Activated CD4-positive, alpha-beta T cell treated with anti-CD3 and anti-CD28 coated beads for 36 hours (primary cell): ENCODE data around the gene GNMT. TPM values are rescaled to one million over a fixed set of nuclear protein-coding genes. Genes with fewer than 3 reads are reported as not detected.
"Not testable (repeated sequence)": the region's sequence is repeated elsewhere in the genome, so short reads cannot be mapped to it uniquely, and the experiment has no call there.

ENCODE experiments used
- ATAC-seq: fragments of 200-7000 bp; cut with Tn5 transposase; one replicate; pipeline ENCODE4 v1.10.0; 2021; ENCODE audit warnings: mild to moderate bottlenecking, moderate library complexity
- CTCF ChIA-PET: fragments of 350-600 bp; sonication (Branson Sonifier 250); formaldehyde crosslinking; loops from one replicate; lab custom pipeline; 2021; ENCODE audit warnings: antibody characterized with exemption; lab: Charles Lee
- POLR2A ChIA-PET: fragments of 350-600 bp; sonication (Branson Sonifier 250); formaldehyde crosslinking; loops from one replicate; lab custom pipeline; 2021; ENCODE audit warnings: antibody characterized with exemption, inconsistent platforms; lab: Charles Lee
- DNase-seq: peaks from one replicate; pipeline ENCODE4 v3.0.0-alpha.2; 2020
- H3K27ac Mint-ChIP-seq: one replicate; pipeline ENCODE4 v1.8.0; 2021; ENCODE audit warnings: mixed read lengths
- H3K27me3 Mint-ChIP-seq: one replicate; pipeline ENCODE4 v1.8.0; 2021; ENCODE audit warnings: mixed read lengths
- H3K36me3 Mint-ChIP-seq: one replicate; pipeline ENCODE4 v1.8.0; 2021; ENCODE audit warnings: low read depth, mixed read lengths
- H3K4me1 Mint-ChIP-seq: one replicate; pipeline ENCODE4 v1.8.0; 2021; ENCODE audit warnings: mixed read lengths
- H3K4me3 Mint-ChIP-seq: one replicate; pipeline ENCODE4 v1.8.0; 2021; ENCODE audit warnings: mild to moderate bottlenecking, moderate library complexity, mixed read lengths
- H3K9me3 Mint-ChIP-seq: one replicate; pipeline ENCODE4 v1.8.0; 2021; ENCODE audit warnings: low read depth, mixed read lengths
- intact Hi-C, 2 experiments: fragments of 100-400 bp; cut with DNase I in 1 of 2; cut with micrococcal nuclease in 1 of 2; formaldehyde crosslinking; loops; one replicate each; pipeline versions ENCODE4 v1.14.2 to v1.15.1; 2022 to 2024; cut with DNase I, micrococcal nuclease
- total RNA-seq, 2 experiments: library from RNA; stranded (reverse); gene quantifications; one replicate each; pipeline ENCODE4 v1.2.3, GENCODE V29; 2021

Gene GNMT
- total RNA-seq, 2 experiments from 2014 or later, result 0.50 TPM; not detected in 1

- H3K36me3 Mint-ChIP-seq, result peaks cover 31% of the 10 kb centered on the region
- DNase-seq, H3K4me3 Mint-ChIP-seq, H3K4me1 Mint-ChIP-seq, H3K27ac Mint-ChIP-seq, H3K9me3 Mint-ChIP-seq, ATAC-seq, intact Hi-C loops, POLR2A ChIA-PET, H3K27me3 Mint-ChIP-seq: not testable (repeated sequence)
- CTCF ChIA-PET, result interaction anchor here (0.7 to 1.3 kb wide), 2 partner anchors 11 to 47 kb away, joined by 3 to 5 read pairs; no protein-coding TSS in a partner anchor
Observed at GRCh38 chr6:42941356-42941755, 19.2 kb upstream of the GNMT start.

- no peaks in the 10 kb centered on the region for H3K4me1 Mint-ChIP-seq
- peaks cover 23% of the 10 kb centered on the region for H3K36me3 Mint-ChIP-seq
- CTCF ChIA-PET, result no interaction called here
- no peaks in the 10 kb centered on the region for H3K27me3 Mint-ChIP-seq
- intact Hi-C loops, result no loop called here
- H3K9me3 Mint-ChIP-seq, result no peaks in the 10 kb centered on the region
- DNase-seq, result no peak
- no peak for ATAC-seq
- no peak overlapping the region for H3K27ac Mint-ChIP-seq
- POLR2A ChIA-PET, result interaction anchor here (0.6 kb wide), 1 partner anchor 264 kb away, joined by 3 read pairs; no protein-coding TSS in a partner anchor
- H3K4me3 Mint-ChIP-seq, result no peak overlapping the region
Observed at GRCh38 chr6:42942444-42942843, 18.1 kb upstream of the GNMT start.

GRCh38 chr6:42947950-42948349 lies 12.6 kb upstream of the GNMT start:
- Mint-ChIP-seq H3K27ac (peak overlapping the region; percentile 19), H3K4me1 (no peaks in the 10 kb centered on the region), H3K9me3 (no peaks in the 10 kb centered on the region), H3K27me3 (no peaks in the 10 kb centered on the region), H3K36me3 (peaks cover 3% of the 10 kb centered on the region), H3K4me3 (no peak overlapping the region)
- ChIA-PET POLR2A (interaction anchor here (0.7 kb wide), 1 partner anchor 177 kb away, joined by 4 read pairs; no protein-coding TSS in a partner anchor), CTCF (no interaction called here)
- DNase-seq (no peak), ATAC-seq (no peak)
- intact Hi-C loops, result no loop called here

- Mint-ChIP-seq H3K9me3 (no peaks in the 10 kb centered on the region), H3K27ac (no peak overlapping the region), H3K4me3 (no peak overlapping the region), H3K36me3 (no peaks in the 10 kb centered on the region), H3K27me3 (no peaks in the 10 kb centered on the region), H3K4me1 (no peaks in the 10 kb centered on the region)
- ChIA-PET CTCF (no interaction called here), POLR2A (interaction anchor here (0.6 kb wide), 1 partner anchor 27 kb away, joined by 8 read pairs; no protein-coding TSS in a partner anchor)
- no peak for DNase-seq
- intact Hi-C loops, result no loop called here
- no peak for ATAC-seq
Observed at GRCh38 chr6:42952389-42952788, 8.2 kb upstream of the GNMT start.

DNA sequence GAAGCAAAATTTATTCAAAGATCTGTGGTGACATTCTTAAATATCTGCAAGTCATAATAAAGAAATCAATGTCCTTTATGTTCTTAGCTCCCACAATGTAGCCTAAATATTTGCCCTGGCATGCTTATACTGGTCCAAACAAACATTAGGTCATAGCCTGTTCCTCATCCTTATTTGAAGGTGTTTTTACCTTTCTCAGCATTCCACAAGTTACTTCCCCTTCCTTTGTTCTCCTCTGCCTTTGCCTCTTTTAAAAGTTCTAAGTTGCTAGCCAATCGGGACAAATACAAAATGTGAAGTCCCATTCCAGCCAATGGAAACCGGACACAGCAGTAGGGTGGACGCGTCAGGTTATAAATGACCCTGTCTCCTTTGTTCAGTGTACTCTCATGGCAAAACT lies 6.1 kb upstream of the GNMT start:
- CTCF ChIA-PET, result interaction anchor here (1.2 kb wide), 1 partner anchor 189 kb away, joined by 3 read pairs; no protein-coding TSS in a partner anchor

GRCh38 chr6:42958125-42958524 lies 2.4 kb upstream of the GNMT start:
- ChIA-PET POLR2A (interaction anchor here (0.6 kb wide), 1 partner anchor 169 kb away, joined by 5 read pairs; no protein-coding TSS in a partner anchor), CTCF (interaction anchor here (0.9 kb wide), 1 partner anchor 21 kb away, joined by 3 read pairs; the partner anchor contains the start of gene PEX6)
- no peaks in the 10 kb centered on the region for H3K27me3 Mint-ChIP-seq
- ATAC-seq (no peak), DNase-seq (no peak)
- H3K36me3 Mint-ChIP-seq, result peaks cover 9% of the 10 kb centered on the region
- no peak overlapping the region for H3K4me3 Mint-ChIP-seq
- H3K9me3 Mint-ChIP-seq, result no peaks in the 10 kb centered on the region
- intact Hi-C loops, result no loop called here
- no peak overlapping the region for H3K27ac Mint-ChIP-seq
- H3K4me1 Mint-ChIP-seq, result peaks cover 11% of the 10 kb centered on the region

More for the DNA sequence above, 6.1 kb upstream of the GNMT start:
- H3K4me3 Mint-ChIP-seq, H3K4me1 Mint-ChIP-seq, H3K27ac Mint-ChIP-seq, intact Hi-C loops, POLR2A ChIA-PET, H3K9me3 Mint-ChIP-seq, H3K36me3 Mint-ChIP-seq, ATAC-seq, DNase-seq, H3K27me3 Mint-ChIP-seq: not testable (repeated sequence)

DNA sequence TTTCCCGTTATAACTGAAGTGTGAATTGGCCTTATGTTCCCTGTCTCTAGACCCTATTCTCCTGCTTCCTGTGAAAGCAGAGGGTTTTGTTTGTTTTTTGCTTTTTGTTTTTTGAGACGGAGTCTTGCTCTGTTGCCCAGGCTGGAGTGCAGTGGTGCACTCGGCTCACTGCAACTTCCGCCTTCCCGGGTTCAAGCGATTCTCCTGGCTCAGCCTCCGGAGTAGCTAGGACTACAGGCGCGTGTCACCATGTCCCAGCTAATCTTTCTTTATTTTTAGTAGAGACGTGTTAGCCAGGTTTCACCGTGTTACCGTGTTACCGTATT lies 674 bp upstream of the GNMT start:
- no peaks in the 10 kb centered on the region for H3K9me3 Mint-ChIP-seq
- no peak overlapping the region for H3K27ac Mint-ChIP-seq
- peak overlapping the region; percentile 31 for H3K4me3 Mint-ChIP-seq
- H3K4me1 Mint-ChIP-seq, result peaks cover 11% of the 10 kb centered on the region
- no peak for DNase-seq
- ChIA-PET CTCF (interaction anchor here (0.6 to 1.7 kb wide), 2 partner anchors 35 to 184 kb away, joined by 4 to 5 read pairs; no protein-coding TSS in a partner anchor), POLR2A (interaction anchor here (0.6 kb wide), 1 partner anchor 17 kb away, joined by 4 read pairs; no protein-coding TSS in a partner anchor)
- no peak for ATAC-seq
- H3K36me3 Mint-ChIP-seq, result peaks cover 11% of the 10 kb centered on the region
- no peaks in the 10 kb centered on the region for H3K27me3 Mint-ChIP-seq
- intact Hi-C loops, result loop anchor here in 1 of 2 experiments (10.0 kb wide), 1 partner anchor 185 kb away; no protein-coding TSS in a partner anchor

DNA sequence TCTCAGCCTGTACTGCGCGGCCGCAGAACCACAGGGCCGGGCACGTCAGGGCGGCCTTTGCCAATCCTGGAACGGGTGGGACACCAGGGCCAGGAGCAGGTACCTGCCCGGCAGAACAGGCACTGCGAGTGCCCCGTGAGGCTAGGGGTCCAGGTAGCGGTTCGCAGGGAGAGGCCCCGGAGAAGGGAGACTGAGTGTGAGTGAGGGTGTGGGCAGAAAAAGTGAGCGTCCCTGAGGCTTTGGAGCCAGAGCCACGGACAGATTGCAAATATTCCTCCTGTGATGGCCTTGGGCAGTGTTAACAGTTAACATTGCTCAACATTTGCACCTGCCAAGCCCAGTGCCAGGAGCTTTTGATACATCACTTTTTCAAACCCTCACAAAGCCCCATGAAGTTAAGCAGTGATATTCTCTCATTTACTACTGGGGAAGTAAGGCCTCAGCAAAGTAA lies 491 bp downstream of the GNMT start:
- ChIA-PET CTCF (interaction anchor here (0.8 to 1.2 kb wide), 2 partner anchors 31 to 802 kb away, joined by 3 to 4 read pairs; partner anchors contain the start of gene CNPY3), POLR2A (no interaction called here)
- Mint-ChIP-seq H3K4me1 (peaks cover 11% of the 10 kb centered on the region), H3K9me3 (no peaks in the 10 kb centered on the region), H3K27ac (no peak overlapping the region), H3K4me3 (peak overlapping the region; percentile 31), H3K36me3 (peaks cover 11% of the 10 kb centered on the region), H3K27me3 (no peaks in the 10 kb centered on the region)
- intact Hi-C loops, result loop anchor here in 1 of 2 experiments (10.0 kb wide), 1 partner anchor 184 kb away; no protein-coding TSS in a partner anchor
- ATAC-seq (no peak), DNase-seq (no peak)

- Mint-ChIP-seq H3K9me3 (no peaks in the 10 kb centered on the region), H3K4me3 (no peak overlapping the region), H3K27ac (no peak overlapping the region), H3K27me3 (no peaks in the 10 kb centered on the region), H3K36me3 (peaks cover 11% of the 10 kb centered on the region), H3K4me1 (peaks cover 11% of the 10 kb centered on the region)
- DNase-seq (no peak), ATAC-seq (no peak)
- ChIA-PET CTCF (no interaction called here), POLR2A (interaction anchor here (0.6 to 1.0 kb wide), 2 partner anchors 12 to 205 kb away, joined by 3 to 4 read pairs; no protein-coding TSS in a partner anchor)
- intact Hi-C loops, result loop anchor here in 1 of 2 experiments (10.0 kb wide), 1 partner anchor 183 kb away; no protein-coding TSS in a partner anchor
Observed at GRCh38 chr6:42962096-42962495, 1.5 kb downstream of the GNMT start.

DNA sequence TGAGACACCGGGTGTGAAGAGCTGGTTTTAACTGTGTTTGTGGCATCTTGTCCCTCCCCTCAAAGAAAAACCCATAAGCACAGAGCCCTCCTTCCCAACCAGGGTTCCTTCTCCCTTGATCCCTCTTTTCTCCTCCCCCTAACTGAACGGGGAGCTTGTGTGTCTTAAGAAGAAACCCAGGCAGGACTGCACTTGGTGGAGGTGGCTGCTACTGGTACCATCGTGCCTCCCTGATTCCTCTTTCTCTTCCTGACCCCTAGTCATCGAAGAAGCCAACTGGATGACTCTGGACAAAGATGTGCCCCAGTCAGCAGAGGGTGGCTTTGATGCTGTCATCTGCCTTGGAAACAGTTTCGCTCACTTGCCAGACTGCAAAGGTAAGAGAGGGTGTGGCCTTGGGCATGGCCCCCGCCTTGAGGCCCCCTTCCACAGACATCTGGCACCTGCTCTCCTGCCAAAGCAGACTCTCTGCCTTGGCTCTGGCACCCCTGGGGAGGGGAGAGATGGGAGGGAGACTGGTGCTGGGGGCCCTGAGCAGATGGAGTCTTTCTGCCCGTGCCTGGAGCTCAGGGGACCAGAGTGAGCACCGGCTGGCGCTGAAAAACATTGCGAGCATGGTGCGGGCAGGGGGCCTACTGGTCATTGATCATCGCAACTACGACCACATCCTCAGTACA lies 2.1 kb downstream of the GNMT start:
- intact Hi-C loops, result loop anchor here (1.0 to 10.0 kb wide), 2 partner anchors 61 to 182 kb away; no protein-coding TSS in a partner anchor
- CTCF ChIA-PET, result no interaction called here

DNA sequence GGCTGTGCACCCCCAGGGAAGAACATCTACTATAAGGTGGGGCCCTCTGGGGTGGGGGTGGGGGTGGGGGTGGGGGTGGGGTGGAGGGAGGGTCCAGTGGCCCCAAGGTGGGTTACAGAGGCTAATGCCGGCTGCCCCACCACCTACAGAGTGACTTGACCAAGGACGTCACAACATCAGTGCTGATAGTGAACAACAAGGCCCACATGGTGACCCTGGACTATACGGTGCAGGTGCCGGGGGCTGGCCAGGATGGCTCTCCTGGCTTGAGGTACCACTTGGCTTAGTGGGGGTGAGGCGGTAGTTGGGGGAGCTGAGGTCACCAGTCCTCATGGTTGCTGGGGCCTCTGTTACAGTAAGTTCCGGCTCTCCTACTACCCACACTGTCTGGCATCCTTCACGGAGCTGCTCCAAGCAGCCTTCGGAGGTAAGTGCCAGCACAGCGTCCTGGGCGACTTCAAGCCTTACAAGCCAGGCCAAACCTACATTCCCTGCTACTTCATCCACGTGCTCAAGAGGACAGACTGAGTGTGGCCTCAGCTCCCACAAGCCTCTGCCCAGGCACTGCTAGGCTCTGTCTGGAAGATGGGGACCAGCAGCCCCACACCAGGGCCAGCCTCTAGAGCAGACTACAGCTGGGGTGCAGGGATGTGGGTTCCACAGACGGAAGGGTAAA lies 2.8 kb downstream of the GNMT start:
- Mint-ChIP-seq H3K27ac (no peak overlapping the region), H3K36me3 (peaks cover 17% of the 10 kb centered on the region), H3K9me3 (no peaks in the 10 kb centered on the region), H3K27me3 (no peaks in the 10 kb centered on the region), H3K4me3 (no peak overlapping the region), H3K4me1 (peaks cover 11% of the 10 kb centered on the region)
- DNase-seq (no peak), ATAC-seq (peak; percentile 8)
- CTCF ChIA-PET, result interaction anchor here (0.7 kb wide), 1 partner anchor 53 kb away, joined by 3 read pairs; no protein-coding TSS in a partner anchor
- POLR2A ChIA-PET, result no interaction called here
- intact Hi-C loops, result loop anchor here (1.0 to 10.0 kb wide), 2 partner anchors 62 to 181 kb away; no protein-coding TSS in a partner anchor

More for the DNA sequence above, 2.1 kb downstream of the GNMT start:
- ATAC-seq (no peak), DNase-seq (no peak)
- Mint-ChIP-seq H3K27ac (no peak overlapping the region), H3K9me3 (no peaks in the 10 kb centered on the region), H3K4me3 (no peak overlapping the region), H3K36me3 (peaks cover 15% of the 10 kb centered on the region), H3K4me1 (peaks cover 11% of the 10 kb centered on the region), H3K27me3 (no peaks in the 10 kb centered on the region)
- POLR2A ChIA-PET, result interaction anchor here (0.6 to 1.0 kb wide), 2 partner anchors 11 to 205 kb away, joined by 3 to 4 read pairs; no protein-coding TSS in a partner anchor
